ENCODE results near the gene DPYSL3. TPM values are rescaled to one million over a fixed set of nuclear protein-coding genes. Genes with fewer than 3 reads are reported as not detected.

The DPYSL3 gene
- total RNA-seq, 1 experiment from 2014 or later: 8.9 TPM

DNA sequence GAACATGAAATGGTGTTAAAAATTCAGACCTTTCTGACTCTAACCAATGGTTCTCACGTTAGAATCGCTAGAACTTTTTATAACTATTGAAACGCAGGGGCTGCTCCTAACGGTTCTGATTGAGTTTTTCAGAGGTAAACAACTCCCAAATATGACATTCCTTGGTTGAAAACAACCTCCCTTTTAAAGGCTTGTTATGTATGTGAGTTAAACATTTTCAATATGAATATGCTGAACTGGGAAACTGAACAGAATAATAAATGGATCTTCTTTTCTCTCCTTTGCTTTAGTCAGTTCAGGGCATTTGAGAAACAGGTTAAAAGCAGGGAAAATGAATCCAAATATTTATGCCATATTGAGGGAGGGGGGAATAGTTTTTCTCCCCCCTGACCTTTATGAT, 13.2 kb upstream of the DPYSL3 start:
- intact Hi-C loops (cut with micrococcal nuclease): no loop called here
- no peak overlapping the region for H3K4me3 Mint-ChIP-seq (ENCODE audit: unreplicated experiment)

DNA sequence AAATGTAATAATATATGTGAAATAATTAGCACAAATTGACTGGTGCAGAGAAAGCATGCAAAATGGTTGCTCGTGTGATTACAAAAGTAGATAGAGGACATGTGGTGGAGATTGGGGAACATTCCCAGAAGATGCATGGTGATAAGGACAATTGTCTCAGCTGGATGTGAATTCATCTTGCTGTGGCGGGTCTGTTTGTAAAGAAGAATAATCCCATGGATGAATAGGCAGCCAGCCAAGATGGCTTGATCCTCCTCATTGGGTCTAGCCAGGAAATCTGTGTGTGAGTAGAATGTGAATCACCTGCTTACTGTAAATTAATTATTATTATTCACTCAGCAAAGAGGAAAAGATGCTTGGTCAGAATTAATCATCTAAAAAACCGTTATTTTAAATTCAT, 12.6 kb upstream of the DPYSL3 start:
- POLR2A ChIA-PET: no interaction called here
- peaks cover 19% of the 10 kb centered on the region for H3K4me1 Mint-ChIP-seq (ENCODE audit: insufficient read depth, unreplicated experiment)
- no peak overlapping the region for H3K27ac Mint-ChIP-seq (ENCODE audit: low read depth, unreplicated experiment)
- H3K36me3 Mint-ChIP-seq (ENCODE audit: insufficient read depth, unreplicated experiment): no peaks in the 10 kb centered on the region
- CTCF ChIA-PET: interaction anchor here (0.5 to 1.9 kb wide), 2 partner anchors 16 to 406 kb away, joined by 3 to 4 read pairs; no protein-coding TSS in a partner anchor
- TF ChIP-seq, protein P1, sequence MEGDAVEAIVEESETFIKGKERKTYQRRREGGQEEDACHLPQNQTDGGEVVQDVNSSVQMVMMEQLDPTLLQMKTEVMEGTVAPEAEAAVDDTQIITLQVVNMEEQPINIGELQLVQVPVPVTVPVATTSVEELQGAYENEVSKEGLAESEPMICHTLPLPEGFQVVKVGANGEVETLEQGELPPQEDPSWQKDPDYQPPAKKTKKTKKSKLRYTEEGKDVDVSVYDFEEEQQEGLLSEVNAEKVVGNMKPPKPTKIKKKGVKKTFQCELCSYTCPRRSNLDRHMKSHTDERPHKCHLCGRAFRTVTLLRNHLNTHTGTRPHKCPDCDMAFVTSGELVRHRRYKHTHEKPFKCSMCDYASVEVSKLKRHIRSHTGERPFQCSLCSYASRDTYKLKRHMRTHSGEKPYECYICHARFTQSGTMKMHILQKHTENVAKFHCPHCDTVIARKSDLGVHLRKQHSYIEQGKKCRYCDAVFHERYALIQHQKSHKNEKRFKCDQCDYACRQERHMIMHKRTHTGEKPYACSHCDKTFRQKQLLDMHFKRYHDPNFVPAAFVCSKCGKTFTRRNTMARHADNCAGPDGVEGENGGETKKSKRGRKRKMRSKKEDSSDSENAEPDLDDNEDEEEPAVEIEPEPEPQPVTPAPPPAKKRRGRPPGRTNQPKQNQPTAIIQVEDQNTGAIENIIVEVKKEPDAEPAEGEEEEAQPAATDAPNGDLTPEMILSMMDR (IDR thresholded peaks at IDR 0.05; ENCODE audit: unreplicated experiment): no peak
- intact Hi-C loops (cut with micrococcal nuclease): no loop called here
- H3K4me3 Mint-ChIP-seq (ENCODE audit: unreplicated experiment): no peak overlapping the region
- peaks cover 25% of the 10 kb centered on the region for H3K27me3 Mint-ChIP-seq (ENCODE audit: insufficient read depth, unreplicated experiment)
- peak; percentile 62 for DNase-seq (ENCODE audit: unreplicated experiment)
- no TSS peak for BruUV-seq (replicated peaks)
- no peaks in the 10 kb centered on the region for H3K9me3 Mint-ChIP-seq (ENCODE audit: unreplicated experiment)

More for the DNA sequence above, 13.2 kb upstream of the DPYSL3 start:
- Mint-ChIP-seq H3K27me3 (ENCODE audit: insufficient read depth, unreplicated experiment) (peaks cover 24% of the 10 kb centered on the region), H3K27ac (ENCODE audit: low read depth, unreplicated experiment) (no peak overlapping the region), H3K36me3 (ENCODE audit: insufficient read depth, unreplicated experiment) (no peaks in the 10 kb centered on the region), H3K9me3 (ENCODE audit: unreplicated experiment) (no peaks in the 10 kb centered on the region), H3K4me1 (ENCODE audit: insufficient read depth, unreplicated experiment) (peaks cover 19% of the 10 kb centered on the region)
- DNase-seq (ENCODE audit: unreplicated experiment): no peak
- TF ChIP-seq, protein P1 (IDR thresholded peaks at IDR 0.05; ENCODE audit: unreplicated experiment): no peak
- CTCF ChIA-PET: no interaction called here
- no TSS peak for BruUV-seq (replicated peaks)
- POLR2A ChIA-PET: no interaction called here

DNA sequence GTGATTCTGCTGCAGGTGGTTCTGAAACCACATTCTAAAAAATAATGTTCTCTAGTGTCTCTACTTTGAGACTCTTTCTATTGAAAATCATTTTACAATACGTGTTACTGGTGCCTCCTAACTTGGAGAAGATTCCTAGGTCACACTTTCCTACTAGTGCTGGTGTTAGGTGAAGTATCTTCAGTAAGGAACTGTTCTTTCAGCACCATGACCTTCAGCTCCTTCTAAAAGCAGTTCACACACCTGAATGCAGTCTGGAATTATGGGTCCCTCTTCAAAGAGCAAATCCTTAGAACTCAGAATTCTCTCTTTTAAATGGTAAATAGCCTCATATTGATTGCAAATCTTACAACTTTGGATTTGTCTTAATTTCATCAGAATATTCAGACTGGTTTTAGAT, 10.6 kb upstream of the DPYSL3 start:
- no peak overlapping the region for H3K27ac Mint-ChIP-seq (ENCODE audit: low read depth, unreplicated experiment)
- ChIA-PET POLR2A (interaction anchor here (1.1 kb wide), 1 partner anchor 14 kb away, joined by 3 read pairs; no protein-coding TSS in a partner anchor), CTCF (interaction anchor here (0.6 to 1.3 kb wide), 6 partner anchors 8 to 646 kb away, joined by 3 to 5 read pairs (median 3); partner anchors contain the start of gene DPYSL3)
- no peak overlapping the region for H3K4me3 Mint-ChIP-seq (ENCODE audit: unreplicated experiment)
- DNase-seq (ENCODE audit: unreplicated experiment): peak; percentile 32
- H3K36me3 Mint-ChIP-seq (ENCODE audit: insufficient read depth, unreplicated experiment): no peaks in the 10 kb centered on the region
- H3K27me3 Mint-ChIP-seq (ENCODE audit: insufficient read depth, unreplicated experiment): peaks cover 45% of the 10 kb centered on the region
- no TSS peak for BruUV-seq (replicated peaks)
- TF ChIP-seq, protein P1 (IDR thresholded peaks at IDR 0.05; ENCODE audit: unreplicated experiment): no peak
- peaks cover 19% of the 10 kb centered on the region for H3K4me1 Mint-ChIP-seq (ENCODE audit: insufficient read depth, unreplicated experiment)
- no peaks in the 10 kb centered on the region for H3K9me3 Mint-ChIP-seq (ENCODE audit: unreplicated experiment)
- intact Hi-C loops (cut with micrococcal nuclease): no loop called here

DNA sequence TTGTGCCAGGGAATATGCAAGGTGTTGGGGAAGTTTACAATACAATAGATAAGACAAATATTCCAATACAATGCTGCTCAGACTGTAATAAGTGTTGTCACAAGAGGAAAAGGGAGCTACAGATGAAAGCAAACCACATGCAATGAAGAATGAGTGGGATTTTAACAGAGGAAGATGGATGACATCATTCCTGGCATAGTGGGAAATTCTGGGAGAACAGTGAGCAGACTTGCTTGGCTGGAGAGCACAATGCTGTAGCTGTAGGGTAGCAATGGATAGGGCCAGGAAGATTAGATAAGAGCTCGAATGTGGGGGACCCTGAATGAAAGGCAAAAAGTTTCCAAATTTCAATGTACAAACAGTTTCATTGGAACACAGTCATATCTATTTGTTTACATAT, 9.5 kb upstream of the DPYSL3 start:
- TF ChIP-seq, protein P1 (IDR thresholded peaks at IDR 0.05; ENCODE audit: unreplicated experiment): no peak
- CTCF ChIA-PET: interaction anchor here (0.7 to 1.7 kb wide), 3 partner anchors 14 to 148 kb away, joined by 3 to 12 read pairs (median 3); no protein-coding TSS in a partner anchor
- H3K9me3 Mint-ChIP-seq (ENCODE audit: unreplicated experiment): no peaks in the 10 kb centered on the region
- intact Hi-C loops (cut with micrococcal nuclease): no loop called here
- H3K4me1 Mint-ChIP-seq (ENCODE audit: insufficient read depth, unreplicated experiment): peaks cover 19% of the 10 kb centered on the region
- no peak overlapping the region for H3K27ac Mint-ChIP-seq (ENCODE audit: low read depth, unreplicated experiment)
- H3K36me3 Mint-ChIP-seq (ENCODE audit: insufficient read depth, unreplicated experiment): no peaks in the 10 kb centered on the region
- POLR2A ChIA-PET: interaction anchor here (1.1 to 1.3 kb wide), 3 partner anchors 9 to 16 kb away, joined by 3 to 5 read pairs (median 4); partner anchors contain the start of gene DPYSL3
- no peak for DNase-seq (ENCODE audit: unreplicated experiment)
- BruUV-seq (replicated peaks): no TSS peak
- H3K4me3 Mint-ChIP-seq (ENCODE audit: unreplicated experiment): no peak overlapping the region
- peaks cover 45% of the 10 kb centered on the region for H3K27me3 Mint-ChIP-seq (ENCODE audit: insufficient read depth, unreplicated experiment)
